Endodermal cell (in vitro differentiated cells): ENCODE data around the gene L1CAM. TPM values are rescaled to one million over a fixed set of nuclear protein-coding genes. Genes with fewer than 3 reads are reported as not detected.

Source experiments
- DNase-seq: peaks from one replicate; pipeline ENCODE4 v3.0.0-alpha.2; 2017
- H3K27ac ChIP-seq: 2 replicates; pipeline ENCODE4 v1.5.1; 2013; ENCODE audit warnings: mild to moderate bottlenecking, low read depth, low read length, moderate library complexity
- H3K27me3 ChIP-seq: 2 replicates; pipeline ENCODE4 v1.6.1; 2013; ENCODE audit warnings: mild to moderate bottlenecking, low read length, moderate library complexity; ENCODE audit not compliant: insufficient read depth, control insufficient read depth, poor library complexity, severe bottlenecking
- H3K36me3 ChIP-seq: 2 replicates; pipeline ENCODE4 v1.7.0; 2013; ENCODE audit warnings: mild to moderate bottlenecking, low read length, moderate library complexity; ENCODE audit not compliant: control insufficient read depth, insufficient read depth
- H3K4me1 ChIP-seq: one replicate; pipeline ENCODE4 v1.7.0; 2013; ENCODE audit warnings: low read length; ENCODE audit not compliant: control insufficient read depth, insufficient read depth
- H3K4me3 ChIP-seq: 2 replicates; pipeline ENCODE4 v1.5.1; 2013; ENCODE audit warnings: mild to moderate bottlenecking, low read length, moderate library complexity
- H3K9ac ChIP-seq: 2 replicates; pipeline ENCODE4 v1.6.1; 2013; ENCODE audit warnings: mild to moderate bottlenecking, low read length, moderate library complexity; ENCODE audit not compliant: poor library complexity, severe bottlenecking; ENCODE audit errors: extremely low read depth
- H3K9me3 ChIP-seq: 2 replicates; pipeline ENCODE4 v1.6.1; 2013; ENCODE audit warnings: mild to moderate bottlenecking, low read length, moderate library complexity; ENCODE audit not compliant: control insufficient read depth
- H3K27ac Mint-ChIP-seq: 2 replicates; pipeline ENCODE4 v1.8.0; 2020; ENCODE audit warnings: mixed read lengths
- H3K27me3 Mint-ChIP-seq: 2 replicates; pipeline ENCODE4 v1.8.0; 2021; ENCODE audit warnings: mild to moderate bottlenecking, mixed read lengths; ENCODE audit not compliant: insufficient read depth
- H3K36me3 Mint-ChIP-seq: 2 replicates; pipeline ENCODE4 v1.8.0; 2020; ENCODE audit warnings: low read depth, mixed read lengths
- H3K4me1 Mint-ChIP-seq: 2 replicates; pipeline ENCODE4 v1.8.0; 2020; ENCODE audit warnings: mixed read lengths
- H3K4me3 Mint-ChIP-seq: 2 replicates; pipeline ENCODE4 v1.8.0; 2020; ENCODE audit warnings: mild to moderate bottlenecking, moderate library complexity, mixed read lengths
- H3K9me3 Mint-ChIP-seq: 2 replicates; pipeline ENCODE4 v1.8.0; 2020; ENCODE audit warnings: mild to moderate bottlenecking, mixed read lengths
- WGBS, 2 experiments: methylation state at CpG; one replicate each; pipeline versions ENCODE4 v1.1.5 to v1.1.7; 2013; ENCODE audit warnings: missing lambda C conversion rate in 2 of 2, mixed read lengths in 1 of 2; ENCODE audit not compliant: insufficient coverage in 1 of 2, insufficient read length in 1 of 2; 5-methylcytosine and 5-hydroxymethylcytosine counted together
- total RNA-seq, 2 donors: library from RNA; stranded (reverse); fragmentation: NEBNext Ultra II Directional in 1 of 2; extraction: Animal tissue kit (Norgen Biotek cat#: 25700) in 1 of 2; gene quantifications; 2 replicates in 1 of 2; 3 replicates in 1 of 2; pipeline ENCODE4 v1.2.1, GENCODE V29; 2021
- TF ChIP-seq, protein P1 (sequence below): fragments of 200-600 bp; sonication (generic); conservative IDR thresholded peaks from 2 replicates; pipeline ENCODE4 v1.5.0; 2021; ENCODE audit warnings: antibody characterized with exemption, mild to moderate bottlenecking

Gene L1CAM
- total RNA-seq, 2 donors from 2014 or later, result 7.5 to 29.0 TPM

GRCh38 chrX:153874085-153874365 lies 11.9 kb downstream of the L1CAM start:
- Histone ChIP-seq H3K36me3 (no peaks in the 10 kb centered on the region), H3K9me3 (no peaks in the 10 kb centered on the region), H3K27me3 (no peaks in the 10 kb centered on the region), H3K27ac (peak overlapping the region; percentile 32), H3K4me3 (no peak overlapping the region), H3K9ac (no peak overlapping the region), H3K4me1 (peaks cover 3% of the 10 kb centered on the region)
- DNase-seq, result no peak
- TF ChIP-seq, protein P1, sequence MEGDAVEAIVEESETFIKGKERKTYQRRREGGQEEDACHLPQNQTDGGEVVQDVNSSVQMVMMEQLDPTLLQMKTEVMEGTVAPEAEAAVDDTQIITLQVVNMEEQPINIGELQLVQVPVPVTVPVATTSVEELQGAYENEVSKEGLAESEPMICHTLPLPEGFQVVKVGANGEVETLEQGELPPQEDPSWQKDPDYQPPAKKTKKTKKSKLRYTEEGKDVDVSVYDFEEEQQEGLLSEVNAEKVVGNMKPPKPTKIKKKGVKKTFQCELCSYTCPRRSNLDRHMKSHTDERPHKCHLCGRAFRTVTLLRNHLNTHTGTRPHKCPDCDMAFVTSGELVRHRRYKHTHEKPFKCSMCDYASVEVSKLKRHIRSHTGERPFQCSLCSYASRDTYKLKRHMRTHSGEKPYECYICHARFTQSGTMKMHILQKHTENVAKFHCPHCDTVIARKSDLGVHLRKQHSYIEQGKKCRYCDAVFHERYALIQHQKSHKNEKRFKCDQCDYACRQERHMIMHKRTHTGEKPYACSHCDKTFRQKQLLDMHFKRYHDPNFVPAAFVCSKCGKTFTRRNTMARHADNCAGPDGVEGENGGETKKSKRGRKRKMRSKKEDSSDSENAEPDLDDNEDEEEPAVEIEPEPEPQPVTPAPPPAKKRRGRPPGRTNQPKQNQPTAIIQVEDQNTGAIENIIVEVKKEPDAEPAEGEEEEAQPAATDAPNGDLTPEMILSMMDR, result no peak
- WGBS, 2 experiments, result 63 to 86% methylated on average over 3 of the region's 3 CpGs
- no peaks in the 10 kb centered on the region for H3K36me3 Mint-ChIP-seq
- H3K9me3 Mint-ChIP-seq, result peaks cover 63% of the 10 kb centered on the region
- H3K27ac Mint-ChIP-seq, result no peak overlapping the region
- H3K27me3 Mint-ChIP-seq, result no peaks in the 10 kb centered on the region
- no peak overlapping the region for H3K4me3 Mint-ChIP-seq
- H3K4me1 Mint-ChIP-seq, result peaks cover 18% of the 10 kb centered on the region

DNA sequence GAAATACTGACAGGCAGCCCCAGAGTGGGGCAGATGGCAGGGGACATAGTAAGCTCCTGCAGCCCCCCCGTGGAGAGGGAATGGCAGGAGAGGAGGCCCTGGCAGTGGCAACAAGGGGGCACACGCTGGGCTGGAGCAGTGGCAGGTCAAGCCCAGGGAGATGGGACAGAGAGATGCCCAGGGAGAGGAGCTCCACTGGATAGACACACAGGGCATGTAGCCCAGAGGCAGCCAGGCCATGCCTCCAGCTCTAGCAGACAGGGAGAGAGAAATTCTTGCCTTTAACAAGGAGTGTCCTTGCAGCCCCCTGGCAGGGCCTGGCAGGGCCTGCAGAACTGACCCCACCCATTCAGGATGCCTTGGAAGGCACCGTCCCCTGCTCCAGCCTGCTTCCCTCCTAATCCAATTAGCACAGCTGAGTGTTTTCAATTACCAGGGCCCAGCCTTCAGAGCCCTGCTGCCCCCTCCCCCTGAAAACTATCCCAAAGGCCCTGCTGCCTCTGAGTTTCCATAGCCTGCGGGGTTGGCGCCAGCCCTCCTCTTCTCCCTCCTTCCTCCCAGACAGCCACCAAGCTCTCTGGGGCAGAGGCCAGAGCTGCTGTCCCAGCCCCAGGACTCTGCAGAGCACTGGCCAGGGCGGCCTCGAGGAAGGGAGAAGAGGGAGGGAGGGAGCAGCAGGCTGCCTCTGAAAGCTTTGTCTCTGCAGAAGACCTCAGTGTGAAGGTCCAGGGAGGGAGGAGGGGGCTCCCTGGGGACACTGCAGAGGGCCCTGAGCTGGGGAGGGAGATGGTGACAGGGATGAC lies 12.5 kb downstream of the L1CAM start:
- Mint-ChIP-seq H3K36me3 (no peaks in the 10 kb centered on the region), H3K9me3 (peaks cover 68% of the 10 kb centered on the region), H3K27me3 (no peaks in the 10 kb centered on the region), H3K4me3 (no peak overlapping the region), H3K27ac (peak overlapping the region; percentile 30), H3K4me1 (peaks cover 14% of the 10 kb centered on the region)
- Histone ChIP-seq H3K4me1 (peaks cover 3% of the 10 kb centered on the region), H3K4me3 (no peak overlapping the region), H3K9ac (no peak overlapping the region), H3K27ac (peak overlapping the region; percentile 32), H3K9me3 (no peaks in the 10 kb centered on the region), H3K36me3 (no peaks in the 10 kb centered on the region), H3K27me3 (no peaks in the 10 kb centered on the region)
- TF ChIP-seq, protein P1, result no peak
- peak; percentile 69 for DNase-seq
- 27% methylated on average over 7 of the region's 7 CpGs; no CpG with 5 or more reads in 1 of the 2 experiments for WGBS, 2 experiments

DNA sequence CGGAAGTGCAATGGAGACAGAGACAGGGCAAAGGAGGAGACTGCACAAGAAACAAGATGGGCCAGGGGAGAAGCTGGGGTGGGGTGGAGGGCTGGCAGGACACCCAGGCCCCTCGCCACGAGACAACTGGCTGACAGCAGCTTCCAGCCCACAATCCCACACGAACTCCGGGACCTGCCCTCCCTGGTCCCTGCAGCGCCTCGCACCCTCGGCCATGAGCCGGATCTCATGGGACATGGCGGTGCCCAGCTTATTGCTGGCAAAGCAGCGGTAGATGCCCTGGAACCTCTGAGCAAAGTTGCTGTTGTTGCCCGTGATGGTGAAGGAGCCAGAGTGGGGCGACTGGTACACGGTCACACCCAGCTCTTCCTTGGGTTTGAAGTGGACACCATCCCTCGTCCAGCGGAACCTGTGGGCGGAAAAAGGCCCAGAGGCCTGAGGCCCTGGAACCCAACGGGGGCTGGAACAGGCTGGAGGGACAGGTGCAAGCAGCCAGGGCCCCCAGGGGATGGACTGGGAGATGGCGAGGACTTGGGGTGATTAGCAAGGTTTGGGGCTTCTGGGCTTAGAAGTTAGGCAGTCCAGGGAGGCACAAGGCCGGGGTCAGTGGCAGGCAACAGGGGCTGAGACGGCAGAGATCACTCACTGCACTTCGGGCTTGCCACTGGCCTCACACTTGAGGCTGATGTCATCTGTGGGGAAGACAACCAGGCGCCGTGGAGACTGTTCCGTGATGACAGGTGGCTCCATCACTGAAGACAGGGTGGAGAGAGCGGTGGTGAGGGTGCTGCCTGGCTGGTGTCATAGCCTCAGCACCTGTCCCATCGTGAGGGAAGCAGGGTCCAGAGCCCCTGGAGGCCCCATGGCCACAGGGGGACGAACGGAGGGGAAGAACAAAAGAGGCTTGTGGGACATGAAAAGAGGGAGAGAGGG lies 13.8 kb downstream of the L1CAM start:
- H3K27me3 ChIP-seq, result no peaks in the 10 kb centered on the region
- H3K36me3 Mint-ChIP-seq, result peaks cover 5% of the 10 kb centered on the region
- no peaks in the 10 kb centered on the region for H3K27me3 Mint-ChIP-seq
- no peak overlapping the region for H3K4me3 ChIP-seq
- H3K4me1 ChIP-seq, result no peaks in the 10 kb centered on the region
- TF ChIP-seq, protein P1, result no peak
- H3K9me3 Mint-ChIP-seq, result peaks cover 65% of the 10 kb centered on the region
- no peak overlapping the region for H3K27ac Mint-ChIP-seq
- H3K4me3 Mint-ChIP-seq, result no peak overlapping the region
- WGBS, 2 experiments, result 93% methylated on average over 3 to 29 of the region's 29 CpGs
- no peaks in the 10 kb centered on the region for H3K36me3 ChIP-seq
- H3K27ac ChIP-seq, result no peak overlapping the region
- H3K4me1 Mint-ChIP-seq, result peaks cover 3% of the 10 kb centered on the region
- DNase-seq, result no peak
- H3K9ac ChIP-seq, result no peak overlapping the region
- H3K9me3 ChIP-seq, result no peaks in the 10 kb centered on the region
